Measurements from ENCODE around the gene ARHGDIA.
A peak's percentile ranks its signal among the peaks of the same experiment; 100 is the strongest.
"Not testable (repeated sequence)": the region's sequence is repeated elsewhere in the genome, so short reads cannot be mapped to it uniquely, and the experiment has no call there.

Gene ARHGDIA

DNA sequence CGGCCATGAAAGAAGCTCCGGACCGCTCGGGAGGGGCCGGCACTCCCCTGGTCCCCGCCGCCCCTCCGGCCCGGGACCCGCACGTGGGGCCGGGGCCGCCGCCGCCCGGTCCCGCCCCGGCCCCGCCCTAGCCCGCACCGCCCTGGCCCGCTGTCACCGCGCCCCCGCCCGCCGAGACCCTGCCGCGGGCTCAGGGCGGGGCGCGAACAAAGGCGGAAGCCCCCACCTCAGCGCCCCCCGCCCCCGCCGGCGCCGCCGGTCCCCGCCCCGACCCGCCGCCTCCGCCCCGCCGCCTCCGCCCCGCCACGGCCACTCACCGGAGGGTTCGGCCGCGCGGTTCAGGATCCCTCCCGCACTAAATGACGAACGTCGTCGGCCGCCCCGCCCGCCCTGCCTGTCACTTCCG, at the start of gene ARHGDIA:
Gene ARHGDIA, minus strand, starts transcription at position 357 of the 406 bp plus-strand sequence. CDS start 1,407 bp downstream, outside the sequence.
- no peak for DNase-seq

DNA sequence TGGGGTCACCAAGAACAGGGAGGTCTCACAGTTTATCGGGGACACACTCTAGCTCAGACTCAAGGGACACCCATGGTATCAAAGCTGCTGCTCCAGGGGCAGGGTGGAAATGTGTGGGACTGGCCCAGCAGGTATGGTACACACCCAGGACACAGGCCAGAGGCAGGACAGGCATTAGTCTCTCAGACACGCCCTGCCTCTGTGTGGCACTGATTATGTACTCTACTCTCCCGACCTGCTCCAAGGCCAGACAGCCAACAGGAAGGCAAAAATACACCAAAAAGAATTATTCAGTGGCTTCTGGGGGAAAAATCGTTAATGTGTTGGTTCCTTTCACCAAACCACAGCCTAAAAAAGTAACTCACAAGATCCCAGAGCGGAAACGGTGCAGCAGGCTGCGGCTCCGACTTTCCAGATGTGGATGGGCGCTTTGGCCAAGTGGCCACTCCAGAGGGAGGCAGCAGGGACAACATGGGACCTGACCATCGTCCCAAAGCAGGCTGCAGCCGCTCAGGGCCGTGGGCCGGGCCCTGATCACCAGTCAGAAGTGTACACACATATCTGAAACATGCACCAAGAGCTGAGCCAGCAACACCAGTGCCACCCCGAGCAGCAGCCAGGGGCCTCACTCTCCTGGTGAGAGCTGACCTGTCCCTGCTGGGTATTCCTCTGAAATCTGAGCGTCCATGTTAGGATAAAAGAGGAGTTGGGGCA, 47.9 kb upstream of the ARHGDIA start:
- DNase-seq: no peak

DNA sequence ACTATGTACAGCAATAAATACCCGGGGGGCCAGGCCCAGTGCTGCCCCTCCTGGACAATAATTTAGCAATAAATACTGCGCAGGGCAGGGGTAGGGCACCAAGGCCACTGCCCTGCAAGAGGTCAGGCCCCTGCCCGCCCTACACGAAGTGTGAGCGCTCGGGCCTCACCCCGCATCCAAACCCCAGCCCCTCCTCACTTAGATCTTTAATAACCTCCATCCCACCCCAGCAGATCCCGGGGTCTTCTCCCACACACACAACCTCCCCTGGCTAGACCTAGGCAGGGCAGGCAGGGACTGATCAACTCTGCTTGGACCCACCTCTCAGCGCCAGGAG, 47.2 kb upstream of the ARHGDIA start:
- DNase-seq: not testable (repeated sequence)

DNA sequence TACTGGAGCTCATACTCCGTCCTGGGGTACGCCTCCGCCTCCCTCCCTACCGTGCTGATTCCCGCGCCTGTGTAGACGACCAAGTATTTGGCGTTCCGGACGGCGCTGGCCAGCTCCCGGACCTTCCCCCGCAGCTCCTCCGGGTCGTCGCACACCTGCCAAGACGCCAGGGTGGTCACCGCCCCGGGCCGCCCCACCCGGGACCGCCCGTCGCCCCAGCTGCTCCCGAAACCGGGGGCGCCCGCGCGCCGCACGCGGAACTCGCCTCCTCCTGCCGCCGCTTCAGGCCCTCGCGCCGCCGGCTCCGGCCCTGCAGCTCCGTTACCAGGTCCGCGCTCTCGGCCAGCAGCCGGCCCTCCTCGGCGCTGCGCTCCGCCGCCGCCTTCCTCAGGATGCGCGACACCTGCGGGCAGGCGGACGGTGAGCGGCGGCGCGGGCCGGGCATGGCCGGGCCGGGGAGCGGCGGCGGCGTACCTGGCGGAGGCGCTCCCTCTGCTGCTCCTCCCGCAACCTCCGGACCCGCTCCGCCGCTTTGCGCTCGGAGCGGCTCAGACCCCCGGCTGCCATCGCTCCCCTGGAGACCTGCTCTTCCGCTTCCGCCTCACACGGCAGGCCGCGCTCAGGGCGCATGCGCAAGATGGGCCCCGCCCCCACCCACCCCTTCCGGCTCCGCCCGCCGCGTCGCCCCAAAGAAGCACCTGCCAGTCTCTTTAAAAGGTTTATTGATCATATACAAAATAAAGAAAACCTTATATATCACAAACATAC, 46.6 kb upstream of the ARHGDIA start, which contains the start of gene SIRT7:
Gene SIRT7, minus strand, starts transcription at position 612 of the 768 bp plus-strand sequence. Its CDS starts 45 bp downstream, at position 567.
- peak; percentile 79 for DNase-seq

DNA sequence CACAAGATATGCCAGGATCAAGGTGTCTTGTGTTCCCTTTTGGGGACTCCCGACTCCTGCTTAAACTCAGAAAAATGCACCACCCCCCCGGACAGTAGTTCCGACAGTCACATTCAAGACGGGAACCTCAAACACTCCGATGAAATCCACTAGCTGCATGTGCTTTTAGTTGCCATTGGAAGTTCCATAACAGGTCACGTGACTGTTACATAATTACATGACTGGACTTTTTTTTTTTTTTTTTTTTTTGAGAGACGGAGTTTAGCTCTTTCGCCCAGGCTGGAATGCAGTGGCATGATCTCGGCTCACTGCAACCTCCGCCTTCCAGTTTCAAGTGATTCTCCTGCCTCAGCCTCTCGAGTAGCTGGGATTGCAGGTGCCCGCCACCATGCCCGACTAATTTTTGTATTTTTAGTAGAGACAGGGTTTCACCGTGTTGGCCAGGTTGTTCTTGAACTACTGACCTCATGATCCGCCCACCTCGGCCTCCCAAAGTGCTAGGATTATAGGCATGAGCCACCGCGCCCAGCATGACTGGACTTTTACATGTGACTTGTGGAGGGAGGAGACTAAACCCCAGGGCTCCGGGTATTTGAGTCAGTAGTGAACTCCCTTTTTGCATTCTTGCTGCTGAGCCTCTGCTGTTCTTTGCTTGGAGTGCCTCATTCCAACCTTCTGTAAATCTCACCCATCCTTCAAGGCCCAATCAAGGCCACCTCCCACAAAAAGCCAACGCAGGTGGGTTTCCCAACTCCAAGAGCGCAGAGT, 45.3 kb upstream of the ARHGDIA start:
- DNase-seq: no peak

DNA sequence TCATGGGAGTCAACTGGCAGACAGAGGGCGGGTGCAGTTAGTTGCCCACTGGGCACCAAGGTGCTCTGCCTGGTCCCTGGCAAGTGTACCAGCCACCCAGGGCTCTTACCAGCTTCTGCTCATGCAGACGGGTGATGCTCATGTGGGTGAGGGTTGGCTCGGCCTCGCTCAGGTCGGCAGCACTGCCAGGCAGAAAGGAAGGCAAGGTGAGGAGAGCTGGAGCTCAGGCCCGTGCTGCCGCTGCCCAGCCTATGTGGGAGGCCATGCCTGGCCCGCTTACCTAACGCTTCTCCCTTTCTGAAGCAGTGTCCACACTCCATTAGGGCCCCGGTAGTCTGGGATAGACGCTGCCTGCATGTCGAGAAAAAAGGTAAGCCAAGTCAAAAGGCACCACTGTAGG, 44.2 kb upstream of the ARHGDIA start:
- no peak for DNase-seq

DNA sequence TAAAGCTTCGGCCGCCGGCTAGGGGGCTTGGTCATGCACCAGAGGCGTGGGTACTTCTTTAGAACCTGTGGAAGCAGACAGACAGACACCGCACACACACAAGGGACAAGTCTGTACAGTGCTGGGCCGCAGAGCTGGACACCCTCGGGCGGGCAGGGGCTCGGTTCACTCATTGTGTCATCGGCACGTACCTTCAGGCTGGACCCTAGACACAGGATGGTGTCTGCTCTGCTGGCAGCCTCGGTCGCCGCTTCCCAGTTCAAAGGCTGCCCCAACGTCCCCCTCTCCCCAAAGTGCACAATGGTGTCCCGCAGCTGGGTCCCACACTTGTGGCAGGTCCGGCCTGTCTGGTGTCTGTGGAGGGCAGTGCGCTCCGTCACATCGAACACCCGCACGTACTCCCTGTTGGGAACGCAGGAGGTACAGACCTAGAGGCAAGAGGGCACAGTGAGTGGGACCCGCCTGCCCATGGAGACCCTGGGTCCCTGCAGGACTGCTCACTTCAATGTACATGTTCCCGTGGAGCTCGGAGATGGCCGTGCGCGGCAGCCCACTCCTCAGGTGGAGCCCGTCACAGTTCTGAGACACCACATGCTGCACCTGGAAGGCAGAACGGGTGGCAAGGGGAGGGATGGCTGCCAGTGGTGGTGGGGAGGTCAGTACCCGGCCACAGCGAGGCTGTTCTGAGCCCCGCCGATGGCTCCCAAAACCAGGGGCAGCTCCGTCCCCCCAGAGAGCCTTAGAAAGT, 43.1 kb upstream of the ARHGDIA start:
- no peak for DNase-seq

DNA sequence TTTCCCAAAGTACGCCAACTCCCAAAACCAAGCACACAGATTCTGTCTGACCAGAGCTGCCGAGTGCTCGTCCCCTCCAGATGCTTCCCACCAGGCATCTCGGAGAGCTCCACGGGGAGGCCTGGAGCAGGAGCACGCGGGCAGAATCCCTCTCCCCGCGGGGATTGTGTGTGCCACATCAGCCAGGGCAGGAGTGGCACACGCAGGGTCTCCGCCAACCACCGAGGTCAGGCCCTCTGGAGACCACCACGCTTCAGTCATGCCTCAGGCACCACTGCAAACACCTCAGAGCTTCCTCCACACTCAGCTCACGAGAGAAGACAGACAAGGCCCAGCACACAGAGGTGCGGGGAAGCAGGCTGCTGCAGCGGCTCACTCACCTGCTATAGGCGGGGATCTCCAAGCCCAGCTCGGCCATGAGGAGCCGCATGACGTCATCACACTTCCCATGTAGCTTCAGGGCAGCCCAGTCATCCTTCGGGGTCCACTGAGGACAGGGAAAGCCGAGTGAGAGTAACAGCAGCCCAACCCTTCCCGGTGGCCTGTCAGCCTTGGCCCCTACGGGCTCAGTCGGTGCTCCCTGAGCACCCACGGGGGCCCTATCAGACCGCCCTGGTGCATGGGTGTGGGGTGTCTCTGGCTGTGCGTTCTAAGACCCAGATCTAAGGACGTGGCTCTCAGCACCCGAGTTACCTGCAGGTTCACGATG, 42.4 kb upstream of the ARHGDIA start:
- DNase-seq: no peak

DNA sequence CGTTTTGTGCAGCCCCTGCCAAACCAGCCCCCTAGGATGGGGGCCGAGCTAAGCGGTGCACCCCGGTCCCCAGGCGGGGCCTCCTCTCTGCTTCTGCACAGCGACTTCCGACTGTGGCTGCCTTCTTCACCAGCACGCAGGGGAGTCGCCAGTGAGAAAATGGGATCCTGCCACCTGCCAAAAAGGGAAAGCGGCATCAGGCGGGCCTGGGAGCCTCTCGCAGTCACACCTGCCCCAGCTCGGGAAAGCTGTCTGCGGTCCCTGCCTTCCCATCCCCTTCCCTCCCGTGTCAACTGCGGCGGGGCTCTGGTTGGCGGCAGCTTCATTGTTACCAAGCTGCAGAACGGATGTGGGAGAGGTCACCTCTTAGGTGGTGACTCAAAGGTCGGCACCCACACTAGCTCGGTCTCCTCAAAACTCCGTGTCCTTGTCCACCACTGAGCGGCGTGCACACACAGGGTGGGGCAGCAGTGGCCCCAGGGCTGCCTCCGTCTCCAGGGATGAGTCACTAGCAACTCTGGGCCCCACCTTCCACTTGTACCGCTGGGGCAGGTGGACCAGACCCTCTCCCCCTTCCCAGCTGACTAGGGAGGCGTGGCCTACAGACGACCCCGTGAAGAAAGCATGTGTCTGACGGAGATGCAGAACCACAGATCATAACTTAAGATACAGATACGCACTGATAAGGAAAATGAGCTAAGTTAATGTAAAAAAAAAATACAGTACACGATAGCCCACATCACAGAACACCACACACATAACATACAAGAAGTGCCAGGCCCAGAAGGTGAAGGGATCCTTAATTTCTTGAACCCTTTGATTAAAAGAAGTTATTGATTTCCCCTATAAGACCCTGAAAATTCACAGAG, 41.5 kb upstream of the ARHGDIA start:
- DNase-seq: no peak

DNA sequence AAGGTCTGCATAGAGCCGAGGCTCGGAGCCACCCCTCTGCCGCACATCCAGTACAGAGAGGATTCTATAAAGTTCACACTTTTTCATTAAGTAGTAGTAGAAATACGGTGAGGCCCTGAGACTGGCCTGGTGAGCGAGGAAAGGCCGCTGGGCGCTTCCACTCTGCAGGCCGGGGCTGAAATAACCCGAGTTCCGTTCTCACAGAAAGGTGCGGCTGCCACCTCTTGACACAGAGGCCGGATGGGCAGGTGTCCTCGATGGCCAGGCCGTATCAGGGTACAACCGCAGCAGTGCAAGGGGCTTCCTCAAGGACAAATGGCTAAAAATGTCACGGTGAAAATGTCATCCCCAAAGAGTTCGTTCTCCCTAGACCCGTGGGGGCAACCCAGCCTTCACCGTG, 40.8 kb upstream of the ARHGDIA start:
- no peak for DNase-seq

DNA sequence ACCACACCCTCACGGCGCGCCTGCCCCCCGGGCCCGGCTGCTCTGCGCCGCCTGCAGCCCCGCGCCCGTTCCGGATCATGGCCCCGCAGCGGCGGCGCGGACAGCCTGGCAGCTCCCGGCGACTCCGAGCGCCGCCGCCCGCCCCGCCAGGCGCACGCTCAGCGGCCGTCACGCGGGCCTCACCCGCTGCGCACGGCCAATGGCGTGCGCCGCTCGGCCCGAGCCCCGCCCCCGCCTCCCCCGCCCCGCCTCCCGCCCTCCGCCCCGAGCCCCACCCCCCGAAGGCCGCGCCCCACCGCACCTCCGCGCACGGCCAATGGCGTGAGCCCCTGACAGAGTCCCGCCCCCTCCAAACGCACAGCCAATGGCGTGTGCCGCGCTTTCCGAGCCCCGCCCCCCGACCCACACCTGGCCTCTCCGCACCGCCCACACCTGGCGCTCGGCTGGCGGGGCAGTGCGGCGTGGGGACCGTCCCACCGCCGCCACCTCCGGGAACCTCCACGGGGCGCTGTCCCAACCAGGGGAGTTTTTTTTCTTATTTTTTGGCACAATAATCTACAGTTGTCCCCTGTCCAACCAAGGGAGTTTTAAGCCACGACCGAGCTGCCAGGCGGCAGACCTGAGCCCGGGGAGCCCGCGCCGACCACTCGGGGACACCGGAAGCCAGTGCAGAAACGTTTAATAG, 40.3 kb upstream of the ARHGDIA start, which contains the start of gene PCYT2:
Gene PCYT2, minus strand, starts transcription at position 123 of the 685 bp plus-strand sequence. Its CDS starts 44 bp downstream, at position 79.
- peak; percentile 93 for DNase-seq

DNA sequence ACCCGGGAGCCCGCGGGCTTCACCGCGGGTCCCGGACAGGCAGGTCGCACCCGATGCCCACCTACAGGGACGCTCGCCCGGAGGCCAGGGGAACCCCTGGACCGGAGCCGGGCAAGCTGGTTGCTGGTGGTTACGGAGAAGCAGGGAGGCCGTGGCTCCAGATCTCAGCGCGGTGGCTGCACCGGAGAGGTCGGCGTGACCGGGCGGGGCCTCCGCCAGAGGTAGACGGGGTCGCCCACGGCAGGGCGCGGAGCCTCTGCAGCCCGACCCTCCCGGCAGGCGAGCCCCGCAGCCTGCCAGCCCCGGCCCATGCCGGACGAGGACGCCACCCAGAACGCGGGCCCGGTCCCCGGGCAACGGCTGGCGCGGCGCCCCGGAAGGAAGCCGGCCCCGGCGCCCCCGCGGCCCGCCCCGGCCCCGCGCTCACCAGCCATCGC, 39.7 kb upstream of the ARHGDIA start:
- DNase-seq: no peak

DNA sequence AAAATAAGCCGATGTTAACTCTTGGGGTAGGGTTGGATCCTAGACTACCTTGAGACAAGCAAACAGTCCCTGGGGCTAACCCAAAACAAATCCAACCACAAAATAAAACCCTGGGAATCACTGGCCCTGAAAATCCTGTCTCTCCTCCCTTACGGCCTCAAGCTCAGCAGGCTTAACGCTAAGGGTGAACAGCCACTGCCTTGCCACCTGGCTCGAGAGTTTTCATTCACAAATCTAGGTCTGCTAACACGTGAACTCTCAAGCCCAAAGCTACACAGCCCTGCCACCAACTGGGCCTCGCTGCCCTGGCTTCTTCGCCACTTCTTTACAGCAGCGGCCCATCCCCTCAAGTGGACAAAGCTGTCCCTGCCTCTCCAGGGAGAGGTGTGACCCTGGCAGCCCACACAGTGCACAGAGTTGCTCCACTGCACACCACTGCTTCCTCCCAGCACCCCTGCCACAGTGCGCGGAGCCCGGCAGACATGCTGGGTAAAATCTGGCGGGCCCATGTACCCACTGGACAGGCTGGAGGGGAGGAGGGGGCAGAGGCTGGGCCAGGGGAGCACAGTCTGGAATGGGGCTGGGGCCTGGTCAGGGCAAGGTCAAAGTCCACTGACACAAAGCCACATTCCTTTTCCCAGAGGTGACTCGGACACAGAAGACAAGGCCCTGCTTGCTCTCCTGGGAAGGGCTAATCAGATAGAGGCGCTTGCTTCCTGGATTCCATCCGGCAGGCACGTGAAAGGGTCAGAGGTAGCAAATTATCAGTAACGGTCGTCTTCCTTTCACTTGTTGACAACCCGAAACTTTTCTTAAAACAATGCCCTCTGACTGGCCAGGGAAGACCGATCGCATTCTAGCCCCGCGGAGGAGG, 39.1 kb upstream of the ARHGDIA start:
- no peak for DNase-seq

DNA sequence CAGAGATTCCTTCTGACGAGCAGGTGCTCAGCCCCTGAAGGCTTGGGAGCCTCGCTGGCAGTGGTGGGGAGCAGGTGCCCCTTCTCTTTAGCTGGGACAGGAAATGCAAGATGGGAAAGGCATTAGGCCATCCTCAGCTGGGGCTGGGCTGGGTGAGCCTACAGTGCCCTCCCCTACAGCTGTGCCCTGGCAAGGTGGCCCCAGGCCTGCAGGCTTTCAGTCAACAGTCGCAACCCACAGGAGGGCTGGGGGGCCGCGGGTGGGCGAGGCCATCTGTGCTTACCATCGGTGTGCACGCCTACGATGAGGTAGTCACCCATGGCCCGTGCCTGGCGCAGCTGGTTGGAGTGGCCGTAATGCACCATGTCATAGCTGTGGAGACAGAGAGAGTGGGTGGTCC, 38.1 kb upstream of the ARHGDIA start:
- DNase-seq: no peak

DNA sequence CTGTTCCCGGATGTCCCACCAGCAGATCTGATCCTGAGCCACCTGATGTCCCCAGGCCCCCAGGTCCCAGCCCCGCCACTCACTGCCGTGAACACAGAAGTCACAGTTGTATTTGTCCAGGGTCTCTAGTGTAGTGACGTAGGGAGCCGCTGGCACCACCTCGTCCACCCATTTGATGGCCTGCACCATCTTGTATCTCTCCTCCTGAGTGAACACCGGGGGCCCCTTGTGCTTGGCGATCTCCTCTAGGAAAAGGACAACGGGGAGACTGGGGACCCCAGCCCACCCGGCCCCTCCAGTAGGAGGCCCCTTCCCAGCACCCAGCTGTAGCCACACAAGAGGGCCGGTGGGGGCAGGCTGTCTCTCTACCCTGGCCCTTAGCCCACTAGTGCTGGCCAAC, 37.7 kb upstream of the ARHGDIA start:
- no peak for DNase-seq

DNA sequence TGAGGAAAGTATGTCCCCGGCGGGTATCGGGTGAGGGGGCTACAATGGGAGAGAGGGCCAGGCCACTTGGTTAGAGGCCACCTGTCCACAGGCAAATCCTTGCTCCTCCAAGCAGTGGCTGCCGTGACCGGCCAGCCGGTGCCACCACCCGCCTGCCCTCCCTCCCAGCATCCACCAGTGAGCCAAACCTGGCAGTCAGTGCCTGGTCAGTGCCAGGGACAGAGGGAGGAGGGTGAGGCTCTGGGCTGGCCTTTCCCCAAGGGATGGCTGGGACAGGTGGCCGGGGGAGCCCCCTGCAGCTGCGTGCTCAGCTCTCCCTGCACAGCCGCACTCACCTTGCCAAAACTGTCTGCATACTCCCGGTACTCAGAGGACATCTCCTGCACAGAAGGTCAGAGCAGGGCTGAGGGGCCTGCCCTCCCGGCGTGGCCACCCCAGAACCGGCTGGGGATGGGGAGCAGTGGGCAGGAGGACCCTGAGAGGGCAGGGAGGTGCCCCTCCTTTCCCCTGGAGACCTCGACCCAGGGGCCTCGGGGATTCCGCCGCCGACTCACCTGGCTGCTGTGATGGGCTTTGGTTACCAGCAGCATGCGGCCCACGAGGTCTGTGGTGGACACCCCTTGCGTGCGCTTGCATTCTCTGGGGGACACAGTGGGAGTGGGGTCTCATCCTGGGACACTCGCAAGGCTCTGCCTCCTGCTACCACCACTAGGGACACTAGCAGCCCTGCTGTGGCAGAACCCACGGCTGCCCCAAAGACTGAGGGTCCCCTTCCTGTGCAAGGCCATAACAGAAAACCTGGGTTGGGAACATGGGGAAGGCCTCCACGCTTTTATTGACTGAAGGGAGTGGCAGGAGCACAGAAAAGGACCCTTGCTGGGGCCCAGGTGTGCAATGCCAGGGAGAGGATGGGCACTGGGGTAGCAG, 36.3 kb upstream of the ARHGDIA start:
- no peak for DNase-seq

DNA sequence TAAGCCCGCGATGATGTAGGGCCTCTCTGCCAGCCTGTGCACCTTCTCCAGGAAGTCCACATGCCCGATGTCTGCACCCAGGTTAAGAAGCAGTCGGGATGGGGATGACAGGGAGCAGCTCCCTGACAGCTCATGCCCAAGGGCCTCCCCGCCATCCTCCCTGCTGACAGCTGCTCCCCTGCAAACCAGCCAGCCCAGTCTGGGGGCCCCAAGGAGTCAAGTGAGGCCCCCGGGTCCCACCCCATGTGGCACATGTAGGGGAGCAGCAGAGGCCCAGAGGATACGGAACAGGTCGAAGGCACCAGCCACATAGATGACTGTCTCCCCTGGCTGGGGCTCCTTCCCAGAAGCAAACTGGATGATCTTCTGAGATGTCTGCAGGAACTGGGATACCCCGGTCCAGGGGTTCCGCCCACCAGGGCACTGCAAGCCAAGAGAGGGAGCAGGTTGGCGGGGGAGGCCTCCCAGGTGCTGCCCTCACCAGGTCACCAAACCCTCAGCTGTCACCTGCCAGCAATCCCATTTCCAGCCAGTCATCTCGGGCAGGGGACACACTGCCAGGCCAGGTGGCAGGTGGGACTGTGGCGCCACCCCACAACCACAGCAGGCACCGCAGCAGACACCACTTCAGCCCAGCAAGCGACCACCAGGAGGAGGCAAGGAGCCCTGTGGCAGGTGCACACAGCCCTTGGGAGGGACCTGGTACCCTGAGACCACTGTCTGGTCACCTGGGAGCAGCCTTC, 35.5 kb upstream of the ARHGDIA start:
- DNase-seq: no peak
